Measurements from ENCODE around the gene HDAC2.
"Not testable (repeated sequence)": the region's sequence is repeated elsewhere in the genome, so short reads cannot be mapped to it uniquely, and the experiment has no call there.

HDAC2 gene

GRCh38 chr6:113969888-113970804 lies 802 bp downstream of the HDAC2 start:
- peak; percentile 38 to 44 for DNase-seq

- DNase-seq = no peak
Measured at GRCh38 chr6:113968472-113968871, 2.5 kb downstream of the HDAC2 start.

GRCh38 chr6:113967777-113968176 lies 3.2 kb downstream of the HDAC2 start:
- DNase-seq = no peak

- DNase-seq = no peak
Measured at GRCh38 chr6:113960795-113961194, 10.2 kb downstream of the HDAC2 start.

GRCh38 chr6:113959235-113959634 lies 11.7 kb downstream of the HDAC2 start:
- DNase-seq = no peak

- no peak for DNase-seq
Measured at GRCh38 chr6:113954653-113955052, 16.3 kb downstream of the HDAC2 start.

- DNase-seq = no peak
Measured at GRCh38 chr6:113953346-113953745, 17.6 kb downstream of the HDAC2 start.

- no peak for DNase-seq
Measured at GRCh38 chr6:113949499-113949898, 21.4 kb downstream of the HDAC2 start.

- no peak for DNase-seq
Measured at GRCh38 chr6:113944701-113945100, 26.2 kb downstream of the HDAC2 start.

GRCh38 chr6:113939825-113940224 lies 31.1 kb downstream of the HDAC2 start:
- no peak for DNase-seq

- DNase-seq = peak; percentile 81 to 84
Measured at GRCh38 chr6:113936093-113936934, 34.6 kb downstream of the HDAC2 start.

GRCh38 chr6:113934101-113934500 lies 36.8 kb downstream of the HDAC2 start:
- DNase-seq = no peak

- not testable (repeated sequence) for DNase-seq
Measured at GRCh38 chr6:113931907-113932306, 39.0 kb downstream of the HDAC2 start.

- DNase-seq = no peak
Measured at GRCh38 chr6:113930183-113930582, 40.8 kb downstream of the HDAC2 start.

- no peak for DNase-seq
Measured at GRCh38 chr6:113927001-113927400, 43.9 kb downstream of the HDAC2 start.

- no peak for DNase-seq
Measured at GRCh38 chr6:113925378-113925777, 45.6 kb downstream of the HDAC2 start.

GRCh38 chr6:113924312-113924723 lies 46.6 kb downstream of the HDAC2 start:
- DNase-seq = no peak

GRCh38 chr6:113923526-113923925 lies 47.4 kb downstream of the HDAC2 start:
- no peak for DNase-seq

GRCh38 chr6:113921299-113921904 lies 49.5 kb downstream of the HDAC2 start:
- no peak for DNase-seq

GRCh38 chr6:113920663-113921267 lies 50.2 kb downstream of the HDAC2 start:
- peak; percentile 29 to 68 for DNase-seq

- DNase-seq = not testable (repeated sequence)
Measured at GRCh38 chr6:113910285-113910684, 60.7 kb downstream of the HDAC2 start.

GRCh38 chr6:113909224-113909856 lies 61.6 kb downstream of the HDAC2 start:
- peak; percentile 64 to 65 for DNase-seq
